Hepatocyte (in vitro differentiated cells): ENCODE measurements around the gene SMARCD3. TPM values are rescaled to one million over a fixed set of nuclear protein-coding genes. Genes with fewer than 3 reads are reported as not detected.

ENCODE experiments used
- DNase-seq: peaks from one replicate; pipeline ENCODE4 v3.0.0-alpha.2; 2016; ENCODE audit warnings: low spot score
- H2AFZ ChIP-seq: fragments of 200-600 bp; sonication (generic); 2 replicates; pipeline ENCODE4 v1.6.0; 2016; ENCODE audit warnings: antibody characterized with exemption, mild to moderate bottlenecking
- H3K27ac ChIP-seq: fragments of 200-600 bp; sonication (generic); 2 replicates; pipeline ENCODE4 v1.5.1; 2016; ENCODE audit warnings: mild to moderate bottlenecking
- H3K27me3 ChIP-seq: fragments of 200-600 bp; sonication (generic); 2 replicates; pipeline ENCODE4 v1.6.1; 2016
- H3K36me3 ChIP-seq: fragments of 200-600 bp; sonication (generic); replicated peaks from 2 replicates; pipeline ENCODE4 v1.5.1; 2016; ENCODE audit warnings: low read depth; ENCODE audit not compliant: insufficient read depth
- H3K4me1 ChIP-seq: fragments of 200-600 bp; sonication (generic); 2 replicates; pipeline ENCODE4 v1.5.1; 2016; ENCODE audit warnings: mild to moderate bottlenecking, moderate library complexity; ENCODE audit not compliant: insufficient read depth
- H3K4me2 ChIP-seq: fragments of 200-600 bp; sonication (generic); 2 replicates; pipeline ENCODE4 v1.6.0; 2016
- H3K4me3 ChIP-seq: fragments of 200-600 bp; sonication (generic); 2 replicates; pipeline ENCODE4 v1.5.1; 2016; ENCODE audit warnings: mild to moderate bottlenecking
- H3K79me2 ChIP-seq: fragments of 200-600 bp; sonication (generic); 2 replicates; pipeline ENCODE4 v1.6.0; 2017; ENCODE audit warnings: mild to moderate bottlenecking
- H3K9me2 ChIP-seq: fragments of 200-600 bp; sonication (generic); replicated peaks from 2 replicates; pipeline ENCODE4 v1.6.0; 2017; ENCODE audit warnings: mild to moderate bottlenecking; ENCODE audit not compliant: insufficient read depth
- H3K9me3 ChIP-seq: fragments of 200-600 bp; sonication (generic); 2 replicates; pipeline ENCODE4 v1.5.1; 2016; ENCODE audit warnings: low read depth, mild to moderate bottlenecking
- H4K20me1 ChIP-seq: fragments of 200-600 bp; sonication (generic); 2 replicates; pipeline ENCODE4 v1.6.0; 2016; ENCODE audit warnings: mild to moderate bottlenecking; ENCODE audit not compliant: insufficient read depth, poor library complexity, severe bottlenecking
- CTCF ChIP-seq: fragments of 200-600 bp; sonication (generic); IDR thresholded peaks from 2 replicates; pipeline ENCODE4 v1.5.1; 2016; ENCODE audit warnings: antibody characterized with exemption, mild to moderate bottlenecking; ENCODE audit not compliant: poor library complexity
- EZH2 ChIP-seq: fragments of 200-600 bp; sonication (generic); IDR thresholded peaks from 2 replicates; pipeline ENCODE4 v1.6.1; 2016; ENCODE audit warnings: antibody characterized with exemption, mild to moderate bottlenecking, borderline replicate concordance
- EZH2phosphoT487 ChIP-seq: fragments of 200-600 bp; sonication (generic); IDR thresholded peaks from one replicate; pipeline ENCODE4 v1.6.1; 2018; ENCODE audit warnings: antibody characterized with exemption, mild to moderate bottlenecking, low read depth, moderate library complexity; ENCODE audit not compliant: unreplicated experiment, severe bottlenecking
- WGBS: methylation state at CpG from one replicate; pipeline ENCODE4 v1.1.6; 2016; ENCODE audit warnings: low lambda C conversion rate; ENCODE audit errors: missing lambda C conversion rate; 5-methylcytosine and 5-hydroxymethylcytosine counted together
- polyA plus RNA-seq: library from polyadenylated mRNA; unstranded; fragments of >200 nt; fragmentation: Nextera tagmentation; extraction: Ambion mirVana; gene quantifications from 2 replicates; pipeline ENCODE4 v1.2.1, GENCODE V29; 2016
- total RNA-seq: library from RNA; depleted of rRNA; stranded (reverse); fragments of >200 nt; gene quantifications from 2 replicates; pipeline ENCODE4 v1.2.3, GENCODE V29; 2014

SMARCD3 gene
- total and polyA plus RNA-seq, 2 experiments from 2014 or later = 42.4 to 73.1 TPM

- Histone ChIP-seq H3K27me3 (no peaks in the 10 kb centered on the region), H3K4me1 (peaks cover 39% of the 10 kb centered on the region), H3K9me3 (no peaks in the 10 kb centered on the region), H3K4me3 (peak overlapping the region; percentile 64), H3K36me3 (no peaks in the 10 kb centered on the region), H2AFZ (peak overlapping the region; percentile 88), H3K27ac (peak overlapping the region; percentile 99), H3K4me2 (peak overlapping the region; percentile 93), H3K9me2 (no peaks in the 10 kb centered on the region), H4K20me1 (no peaks in the 10 kb centered on the region), H3K79me2 (peaks cover 10% of the 10 kb centered on the region)
- no peak for DNase-seq
- no peak for TF ChIP-seq EZH2
- TF ChIP-seq CTCF = no peak
- TF ChIP-seq EZH2phosphoT487 = no peak
- WGBS = 47% methylated on average over 17 of the region's 17 CpGs
Measured at GRCh38 chr7:151252961-151253711, 4.6 kb upstream of the SMARCD3 start.

- H3K27me3 ChIP-seq = no peaks in the 10 kb centered on the region
- no peaks in the 10 kb centered on the region for H4K20me1 ChIP-seq
- H3K36me3 ChIP-seq = no peaks in the 10 kb centered on the region
- no peaks in the 10 kb centered on the region for H3K9me2 ChIP-seq
- WGBS = 22% methylated on average over 7 of the region's 9 CpGs
- TF ChIP-seq EZH2 = no peak
- TF ChIP-seq CTCF = no peak
- no peak for TF ChIP-seq EZH2phosphoT487
- H3K4me1 ChIP-seq = peaks cover 39% of the 10 kb centered on the region
- H3K9me3 ChIP-seq = no peaks in the 10 kb centered on the region
- H3K4me3 ChIP-seq = peak overlapping the region; percentile 64
- DNase-seq = no peak
- H3K79me2 ChIP-seq = peaks cover 16% of the 10 kb centered on the region
- H3K27ac ChIP-seq = peak overlapping the region; percentile 99
- peak overlapping the region; percentile 93 for H3K4me2 ChIP-seq
- peak overlapping the region; percentile 88 for H2AFZ ChIP-seq
Measured at GRCh38 chr7:151252561-151252835, 4.0 kb upstream of the SMARCD3 start.

GRCh38 chr7:151251689-151252560 lies 3.4 kb upstream of the SMARCD3 start:
- H3K4me3 ChIP-seq = peak overlapping the region; percentile 64
- H4K20me1 ChIP-seq = no peaks in the 10 kb centered on the region
- WGBS = 5% methylated on average over 29 of the region's 79 CpGs
- no peaks in the 10 kb centered on the region for H3K9me2 ChIP-seq
- peak overlapping the region; percentile 93 for H3K4me2 ChIP-seq
- H2AFZ ChIP-seq = peak overlapping the region; percentile 88
- peaks cover 43% of the 10 kb centered on the region for H3K4me1 ChIP-seq
- H3K79me2 ChIP-seq = peaks cover 21% of the 10 kb centered on the region
- TF ChIP-seq EZH2 = no peak
- TF ChIP-seq EZH2phosphoT487 = no peak
- TF ChIP-seq CTCF = no peak
- H3K27me3 ChIP-seq = no peaks in the 10 kb centered on the region
- no peaks in the 10 kb centered on the region for H3K9me3 ChIP-seq
- no peaks in the 10 kb centered on the region for H3K36me3 ChIP-seq
- peak; percentile 88 for DNase-seq
- H3K27ac ChIP-seq = peak overlapping the region; percentile 99
